Endothelial cell of umbilical vein (primary cell): ENCODE results near the gene TMOD1. TPM values are rescaled to one million over a fixed set of nuclear protein-coding genes. Genes with fewer than 3 reads are reported as not detected.

Experiments
- BruUV-seq: library from RNA; stranded (reverse); fragments of 400-500 nt; replicated peaks from 2 replicates; lab custom pipeline; 2021; lab: Mats Ljungman, UMichigan
- CTCF ChIA-PET: fragments of 300-600, 350-600 bp; sonication (Branson Sonifier 250); formaldehyde crosslinking; loops from one replicate; lab custom pipeline; 2021; ENCODE audit warnings: antibody characterized with exemption, inconsistent platforms; lab: Charles Lee
- POLR2A ChIA-PET: fragments of 300-600, 350-600 bp; sonication (Branson Sonifier 250); formaldehyde crosslinking; loops from one replicate; lab custom pipeline; 2021; ENCODE audit warnings: antibody characterized with exemption, inconsistent platforms; lab: Charles Lee
- DNase-seq: peaks from one replicate; pipeline ENCODE4 v3.0.0-alpha.2; 2011; ENCODE audit warnings: low read depth, low spot score
- FAIRE-seq: peaks from 2 replicates; lab custom pipeline; 2011; peaks lifted over from hg19 to GRCh38; lab: Jason Lieb, UNC
- H2AFZ ChIP-seq: 2 replicates; pipeline ENCODE4 v1.6.0; 2012; ENCODE audit warnings: low read depth, low read length, control low read depth, inconsistent platforms
- H3K27ac ChIP-seq: 2 replicates; pipeline ENCODE4 v1.5.1; 2011; ENCODE audit warnings: low read depth, mild to moderate bottlenecking, control low read depth, low read length, moderate library complexity; ENCODE audit not compliant: insufficient read depth
- H3K27me3 ChIP-seq, 2 experiments: 2 replicates each; pipeline versions ENCODE4 v1.6.0 to v1.6.1; 2011; ENCODE audit warnings: low read length in 2 of 2, mixed read lengths in 1 of 2; ENCODE audit not compliant: control insufficient read depth in 2 of 2, insufficient read depth in 2 of 2
- H3K36me3 ChIP-seq, 2 experiments: 2 replicates in 1 of 2; 3 replicates in 1 of 2; pipeline ENCODE4 v1.5.1; 2011; ENCODE audit warnings: low read length in 2 of 2, mild to moderate bottlenecking in 1 of 2, moderate library complexity in 1 of 2; ENCODE audit not compliant: control insufficient read depth in 2 of 2, insufficient read depth in 2 of 2; ENCODE audit errors: extremely low read depth in 1 of 2
- H3K4me1 ChIP-seq: 3 replicates; pipeline ENCODE4 v1.5.1; 2011; ENCODE audit warnings: mild to moderate bottlenecking, low read length; ENCODE audit not compliant: control insufficient read depth, insufficient read depth; ENCODE audit errors: extremely low read depth
- H3K4me2 ChIP-seq: 2 replicates; pipeline ENCODE4 v1.6.1; 2011; ENCODE audit warnings: low read length, control low read depth, mixed read lengths; ENCODE audit not compliant: insufficient read depth
- H3K4me3 ChIP-seq, 3 experiments: fragments of 200-600 bp in 1 of 3; sonication (generic), shearing (Covaris generic) in 1 of 3; replicated peaks in 1 of 3; 2 replicates each; pipeline ENCODE4 v1.5.1; 2011 to 2016; ENCODE audit warnings: control low read depth in 3 of 3, low read length in 3 of 3, mild to moderate bottlenecking in 2 of 3, inconsistent platforms in 1 of 3, low read depth in 1 of 3, moderate library complexity in 1 of 3; ENCODE audit not compliant: insufficient read depth in 1 of 3
- H3K79me2 ChIP-seq: 2 replicates; pipeline ENCODE4 v1.6.0; 2012; ENCODE audit warnings: low read length, inconsistent platforms; ENCODE audit not compliant: control insufficient read depth, insufficient read depth
- H3K9ac ChIP-seq: replicated peaks from 2 replicates; pipeline ENCODE3; 2011; ENCODE audit warnings: low read length, control low read depth; ENCODE audit not compliant: insufficient read depth; ENCODE audit errors: extremely low read depth
- H3K9me1 ChIP-seq: replicated peaks from 3 replicates; pipeline ENCODE4 v1.6.0; 2011; ENCODE audit warnings: mild to moderate bottlenecking, low read length; ENCODE audit not compliant: control insufficient read depth, insufficient read depth; ENCODE audit errors: extremely low read depth
- H3K9me3 ChIP-seq: replicated peaks from 2 replicates; pipeline ENCODE4 v1.5.1; 2012; ENCODE audit warnings: low read length, inconsistent platforms; ENCODE audit not compliant: control insufficient read depth, insufficient read depth
- H4K20me1 ChIP-seq: replicated peaks from 2 replicates; pipeline ENCODE3; 2011; ENCODE audit warnings: mild to moderate bottlenecking, low read length; ENCODE audit not compliant: control insufficient read depth, insufficient read depth; ENCODE audit errors: extremely low read depth
- CTCF ChIP-seq, 2 donors: IDR thresholded peaks; 1 replicate in 1 of 2; 2 replicates in 1 of 2; pipeline ENCODE4 v1.5.1; 2011; ENCODE audit warnings: low read length in 2 of 2, mild to moderate bottlenecking in 2 of 2, moderate library complexity in 2 of 2, control low read depth in 1 of 2, inconsistent platforms in 1 of 2, low read depth in 1 of 2; ENCODE audit not compliant: insufficient read depth in 1 of 2; ENCODE audit errors: extremely low read depth in 1 of 2
- EZH2 ChIP-seq: IDR thresholded peaks from 2 replicates; pipeline ENCODE4 v1.6.1; 2012; ENCODE audit warnings: borderline replicate concordance, low read depth, mild to moderate bottlenecking, moderate library complexity, low read length, inconsistent platforms; ENCODE audit not compliant: severe bottlenecking
- FOS ChIP-seq: IDR thresholded peaks from 2 replicates; pipeline ENCODE4 v1.6.1; 2011; ENCODE audit warnings: mild to moderate bottlenecking, low read length, moderate library complexity, borderline replicate concordance; ENCODE audit not compliant: insufficient read depth
- GATA2 ChIP-seq: IDR thresholded peaks from 2 replicates; pipeline ENCODE4 v1.7.0; 2011; ENCODE audit warnings: low read depth, mild to moderate bottlenecking, moderate library complexity, mixed read lengths, low read length; ENCODE audit not compliant: insufficient read length, insufficient read depth
- JUN ChIP-seq: IDR thresholded peaks from 2 replicates; pipeline ENCODE4 v1.6.1; 2011; ENCODE audit warnings: borderline replicate concordance, low read depth; ENCODE audit not compliant: insufficient read length, insufficient read depth
- MAX ChIP-seq: IDR thresholded peaks from 2 replicates; pipeline ENCODE4 v1.6.1; 2011; ENCODE audit not compliant: insufficient read depth, insufficient read length
- MYC ChIP-seq: IDR thresholded peaks from one replicate; pipeline ENCODE4 v1.6.1; 2011; ENCODE audit warnings: mild to moderate bottlenecking, low read depth, low read length
- POLR2A ChIP-seq: IDR thresholded peaks from 2 replicates; pipeline ENCODE4 v1.6.1; 2012; ENCODE audit warnings: low read depth, mild to moderate bottlenecking, control low read depth, low read length
- POLR2AphosphoS5 ChIP-seq: IDR thresholded peaks from 2 replicates; pipeline ENCODE4 v1.6.1; 2012; ENCODE audit warnings: low read depth, mild to moderate bottlenecking, control low read depth, low read length, moderate library complexity; ENCODE audit not compliant: insufficient read depth
- dilution Hi-C: fragments of 300-500 bp; cut with MboI; formaldehyde crosslinking; loops from one replicate; pipeline ENCODE4 v1.15.0; 2019; ENCODE audit warnings: low sequenced_read_pairs; ENCODE audit not compliant: extremely low pct_ligation_motif_present
- intact Hi-C: fragments of 100-400 bp; cut with micrococcal nuclease; formaldehyde crosslinking; loops from one replicate; pipeline ENCODE4 v1.10.0; 2022
- polyA plus RNA-seq, 4 experiments: library from polyadenylated mRNA; depleted of rRNA in 3 of 4; stranded (reverse) in 3 of 4; unstranded in 1 of 4; fragments of >200 nt; gene quantifications; 2 replicates each; pipeline versions ENCODE4 v1.2.1 to v1.2.3, GENCODE V29; 2011 to 2012; ENCODE audit warnings: missing spikeins in 1 of 4
- total RNA-seq: library from RNA; stranded (reverse); gene quantifications from 2 replicates; pipeline ENCODE4 v1.2.3, GENCODE V29; 2021

The TMOD1 gene
- total and polyA plus RNA-seq, 2 donors (not counting 3 experiments of a cell fraction or from before 2014, with no cell fraction given): 0.26 to 1.4 TPM

- ChIA-PET POLR2A (no interaction called here), CTCF (interaction anchor here (0.7 to 6.6 kb wide), 2 partner anchors 55 to 75 kb away, joined by 3 to 30 read pairs; no protein-coding TSS in a partner anchor)
- no peaks in the 10 kb centered on the region for H4K20me1 ChIP-seq
- dilution Hi-C loops (no loop called here), intact Hi-C loops (no loop called here)
- H3K4me2 ChIP-seq: no peak overlapping the region
- H3K9me3 ChIP-seq: no peaks in the 10 kb centered on the region
- H3K4me3 ChIP-seq: no peak overlapping the region
- H3K9ac ChIP-seq: no peak overlapping the region
- H3K79me2 ChIP-seq: no peaks in the 10 kb centered on the region
- no peak overlapping the region for H2AFZ ChIP-seq
- H3K27me3 ChIP-seq: peaks cover 0 to 4% of the 10 kb centered on the region in 2 experiments
- BruUV-seq: no TSS peak
- no peaks in the 10 kb centered on the region for H3K36me3 ChIP-seq
- no peak for DNase-seq
- H3K4me1 ChIP-seq: no peaks in the 10 kb centered on the region
- no peak overlapping the region for H3K27ac ChIP-seq
- no peak for FAIRE-seq
- no peaks in the 10 kb centered on the region for H3K9me1 ChIP-seq
- no peak for TF ChIP-seq POLR2A
- TF ChIP-seq EZH2: no peak
- no peak for TF ChIP-seq MAX
- TF ChIP-seq GATA2: no peak
- no peak for TF ChIP-seq JUN
- TF ChIP-seq FOS: no peak
- no peak for TF ChIP-seq CTCF (IDR thresholded peaks at IDR 0.05; ENCODE audit: extremely low read depth in 1 of 2, insufficient read depth in 1 of 2, low read depth in 1 of 2, low read length in 2 of 2)
- TF ChIP-seq POLR2AphosphoS5: no peak
- TF ChIP-seq MYC: no peak
Measured at GRCh38 chr9:97543561-97543960, 42.1 kb downstream of the TMOD1 start.
